Hepatic stellate cell (primary cell): ENCODE measurements around the gene PUM1.
"Not testable (repeated sequence)": the region's sequence is repeated elsewhere in the genome, so short reads cannot be mapped to it uniquely, and the experiment has no call there.

ENCODE experiments used
- DNase-seq: peaks from one replicate; pipeline ENCODE4 v3.0.0; 2011; ENCODE audit warnings: low spot score

The PUM1 gene

DNA sequence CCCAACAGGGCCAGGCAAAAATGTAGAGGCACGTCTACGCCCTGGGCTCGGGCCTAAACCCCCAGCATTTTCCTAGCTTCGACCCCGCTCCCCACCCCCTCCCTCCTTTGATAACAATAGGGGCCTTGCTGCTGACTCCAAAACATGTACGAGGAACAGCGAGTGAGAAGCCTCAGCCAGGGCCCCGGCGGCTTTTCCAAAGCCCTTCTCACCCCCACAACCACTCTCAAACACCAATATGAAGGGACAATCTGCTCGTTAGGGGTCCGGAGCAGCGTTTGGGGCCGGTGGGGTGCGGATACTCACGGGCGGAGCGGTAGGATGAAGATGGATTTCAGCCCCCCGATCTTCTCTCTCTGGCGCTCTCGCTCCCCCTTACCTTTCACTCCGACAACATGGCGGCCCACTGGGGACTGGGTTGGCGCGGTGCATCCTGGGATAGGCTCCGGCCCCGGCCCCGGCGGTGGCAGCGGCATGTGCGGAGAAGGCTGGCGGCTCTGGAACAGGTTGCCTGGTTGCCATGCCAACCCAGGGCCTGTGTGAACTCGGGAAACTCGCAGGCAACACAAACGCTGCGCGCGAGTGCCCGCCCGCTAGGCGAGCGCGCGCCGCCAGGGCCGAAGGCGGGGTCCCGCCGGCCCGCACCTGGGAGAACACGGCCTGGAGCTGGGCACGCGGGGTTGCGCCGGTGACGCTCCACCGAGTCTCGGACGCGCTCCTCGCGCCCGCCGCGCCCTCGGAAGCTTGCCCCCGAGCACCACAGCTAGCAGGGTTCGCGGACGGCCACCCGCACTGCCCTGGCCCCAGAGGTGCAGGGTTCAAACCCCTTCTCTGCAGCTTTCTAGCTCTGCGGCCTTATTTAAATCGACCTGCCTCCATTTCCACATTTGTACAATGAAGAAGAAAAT is at the start of gene PUM1:
TSS of gene PUM1 (minus strand) at position 408 of the 908 bp plus-strand sequence. CDS start 6,151 bp downstream, outside the sequence.
- DNase-seq: peak; percentile 93

- DNase-seq: no peak
Measured at GRCh38 chr1:31112266-31112935, 46.9 kb upstream of the PUM1 start.

DNA sequence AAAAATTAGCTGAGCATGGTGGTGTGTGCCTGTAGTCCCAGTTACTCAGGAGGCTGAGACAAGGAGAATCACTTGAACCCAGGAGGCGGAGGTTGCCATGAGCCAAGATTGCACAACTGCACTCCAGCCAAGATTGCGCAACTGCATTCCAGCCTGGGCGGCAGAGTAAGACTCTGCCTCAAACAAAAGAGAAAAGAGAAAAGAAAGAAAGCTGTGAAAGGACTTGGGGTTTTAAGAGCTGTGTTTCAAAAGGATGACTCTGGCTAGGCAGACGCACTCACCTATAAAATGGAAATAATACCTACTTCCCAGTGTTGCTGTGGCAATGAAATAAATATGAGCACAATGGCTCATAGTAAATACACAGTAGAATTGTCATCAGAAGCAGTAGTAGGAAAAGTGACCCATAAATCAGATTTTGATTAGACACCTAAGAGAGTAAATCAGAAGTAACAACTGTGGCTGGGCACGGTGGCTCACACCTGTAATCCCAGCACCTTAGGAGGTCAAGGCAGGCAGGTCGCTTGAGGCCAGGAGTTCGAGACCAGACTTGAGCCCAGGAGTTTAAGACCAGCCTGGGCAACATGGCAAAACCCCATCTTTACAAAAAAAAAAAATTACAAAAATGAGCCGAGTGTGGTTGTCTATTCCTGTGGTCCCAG is 45.9 kb upstream of the PUM1 start:
- no peak for DNase-seq

DNA sequence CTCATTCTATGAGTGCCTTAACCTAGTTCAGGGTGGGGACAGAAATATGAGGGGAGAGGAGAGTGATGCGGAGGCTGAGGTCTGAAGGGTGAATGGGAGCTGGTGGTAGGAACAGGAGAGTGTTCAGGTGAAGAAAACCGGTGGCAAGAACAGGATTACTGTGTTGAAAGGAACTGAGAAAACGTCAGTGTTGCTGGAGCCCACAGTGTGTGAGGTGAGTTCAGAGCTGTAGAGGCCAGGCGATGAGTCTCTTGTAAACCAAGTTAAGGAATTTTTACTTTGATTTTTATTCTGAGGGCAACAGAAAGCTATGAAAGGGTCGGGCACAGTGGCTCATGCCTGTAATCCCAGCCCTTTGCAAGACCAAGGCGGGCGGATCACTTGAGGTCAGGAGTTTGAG is 45.3 kb upstream of the PUM1 start:
- no peak for DNase-seq

- no peak for DNase-seq
Measured at GRCh38 chr1:31108861-31109260, 43.3 kb upstream of the PUM1 start.

GRCh38 chr1:31105646-31106045 is 40.1 kb upstream of the PUM1 start:
- DNase-seq: no peak

GRCh38 chr1:31102501-31102950 is 37.0 kb upstream of the PUM1 start:
- peak; percentile 37 for DNase-seq

GRCh38 chr1:31101147-31101502 is 35.6 kb upstream of the PUM1 start:
- DNase-seq: peak; percentile 62

DNA sequence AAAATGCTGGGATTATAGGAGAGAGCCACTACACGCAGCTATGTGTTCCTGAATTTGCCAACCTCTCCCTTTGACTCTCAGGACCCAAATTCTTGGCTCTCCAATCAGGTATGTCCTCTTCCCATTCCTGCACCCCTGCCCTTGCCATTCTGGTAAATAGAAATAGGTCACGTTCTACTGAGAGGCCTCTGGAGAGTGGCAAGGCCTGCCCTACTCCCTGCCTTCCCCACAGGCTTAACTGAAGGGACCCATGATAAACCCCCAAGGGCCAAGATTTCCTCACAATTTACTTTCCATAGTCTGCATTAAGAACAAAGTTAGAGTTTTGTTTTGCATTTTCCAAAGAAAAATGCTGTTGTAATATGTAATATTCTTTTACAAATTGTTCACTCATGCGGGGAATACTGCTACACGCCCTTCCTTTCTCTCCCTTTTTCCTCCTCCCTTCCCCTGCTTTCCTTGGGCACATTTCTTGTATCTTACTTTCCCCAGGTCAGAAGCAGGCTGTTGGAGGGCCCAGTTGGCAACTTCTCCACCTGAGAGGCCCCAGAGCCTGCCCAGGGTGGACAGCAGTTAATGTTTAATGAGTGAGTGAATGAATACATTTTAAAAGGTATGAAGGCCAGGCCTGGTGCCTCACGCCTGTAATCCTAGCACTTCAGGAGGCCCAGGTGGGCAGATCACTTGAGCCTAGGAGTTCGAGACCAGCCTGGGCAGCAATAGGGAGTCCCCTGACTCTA is 33.9 kb upstream of the PUM1 start:
- DNase-seq: no peak

- DNase-seq: no peak
Measured at GRCh38 chr1:31095985-31096384, 30.5 kb upstream of the PUM1 start.

GRCh38 chr1:31095298-31095981 is 29.9 kb upstream of the PUM1 start:
- peak; percentile 50 for DNase-seq

DNA sequence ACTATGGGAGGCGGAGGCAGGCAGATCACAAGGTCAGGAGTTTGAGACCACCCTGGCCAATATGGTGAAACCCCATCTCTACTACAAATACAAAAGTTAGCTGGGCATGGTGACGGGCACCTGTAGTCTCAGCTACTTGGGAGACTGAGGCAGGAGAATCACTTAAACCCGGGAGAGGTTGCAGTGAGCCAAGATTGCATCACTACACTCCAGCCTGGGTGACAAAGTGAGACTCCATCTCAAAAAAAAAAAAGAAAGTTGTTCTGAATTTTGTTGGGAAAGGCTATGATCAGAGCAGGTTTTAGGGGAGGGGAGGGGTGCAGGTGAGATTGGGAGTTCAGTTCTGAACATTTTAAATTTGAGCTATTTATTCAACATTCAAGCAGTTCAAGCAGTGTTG is 22.6 kb upstream of the PUM1 start:
- not testable (repeated sequence) for DNase-seq

- no peak for DNase-seq
Measured at GRCh38 chr1:31084782-31085569, 19.5 kb upstream of the PUM1 start.

- DNase-seq: no peak
Measured at GRCh38 chr1:31082385-31082784, 16.9 kb upstream of the PUM1 start.

DNA sequence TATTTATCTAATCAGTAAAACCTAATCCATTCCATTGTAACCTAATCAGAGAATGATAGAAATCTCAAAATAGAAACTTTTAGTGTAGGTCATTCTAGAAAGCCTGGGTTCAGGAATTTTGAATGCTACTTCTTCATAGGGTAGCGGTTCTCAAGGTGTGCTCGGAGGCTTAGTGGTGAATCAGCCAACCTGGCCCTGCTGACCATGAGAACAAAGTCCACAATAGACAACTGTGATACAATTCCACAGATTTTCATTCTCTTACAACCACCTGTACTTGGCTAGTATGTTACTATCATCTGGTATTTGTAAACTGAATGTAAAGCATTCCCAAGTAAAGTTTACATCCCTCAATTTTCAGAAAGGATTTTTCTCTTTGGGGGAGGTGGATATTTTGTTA is 7.5 kb upstream of the PUM1 start:
- no peak for DNase-seq

- no peak for DNase-seq
Measured at GRCh38 chr1:31072304-31072746, 6.8 kb upstream of the PUM1 start.

DNA sequence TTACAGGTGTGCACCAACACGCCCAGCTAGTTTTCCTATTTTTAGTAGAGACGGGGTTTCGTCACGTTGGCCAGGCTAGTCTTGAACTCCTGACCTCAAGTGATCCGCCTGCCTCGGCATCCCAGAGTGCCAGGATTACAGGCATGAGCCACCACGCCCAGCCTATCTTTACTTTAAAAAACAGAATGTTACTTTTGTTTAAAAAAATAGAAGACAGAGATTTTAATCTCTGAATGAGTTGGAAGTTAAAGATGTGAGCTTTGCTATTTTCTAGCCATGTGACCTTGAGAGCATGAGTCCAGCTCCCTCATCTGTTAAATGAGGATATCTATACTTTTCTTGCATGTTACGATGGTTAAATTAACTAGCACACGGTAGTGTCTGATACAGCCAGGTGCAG is 3.9 kb upstream of the PUM1 start:
- DNase-seq: no peak

DNA sequence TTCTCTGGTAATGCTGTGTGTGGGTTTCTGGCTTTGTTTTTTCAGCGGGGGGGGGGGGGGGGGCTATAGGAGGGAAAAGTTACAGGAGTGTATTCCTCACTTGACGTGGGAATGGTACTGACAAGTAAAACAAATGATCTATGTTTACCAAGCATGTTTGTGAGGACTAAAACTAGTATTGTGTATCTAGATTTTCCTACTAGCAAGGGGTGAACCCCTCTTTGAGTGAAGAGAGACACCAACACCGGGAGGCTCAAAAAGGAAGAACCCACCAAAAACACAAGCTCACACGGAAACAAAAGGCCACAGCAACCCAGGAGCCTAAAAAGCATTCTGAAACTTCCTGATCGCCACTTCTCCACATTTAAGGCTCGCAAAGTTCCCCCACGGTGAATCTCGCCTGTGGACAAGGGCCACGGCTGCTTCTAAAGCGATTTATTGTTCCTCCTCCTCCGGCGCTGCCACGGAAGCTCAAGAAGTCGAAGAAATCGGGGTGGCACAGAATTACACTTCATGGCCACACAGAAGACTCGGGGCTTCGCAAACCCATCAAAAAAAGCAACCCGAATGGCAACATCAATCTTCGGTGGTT is 703 bp downstream of the PUM1 start:
- DNase-seq: peak; percentile 45

GRCh38 chr1:31064111-31064717 is 1.3 kb downstream of the PUM1 start:
- no peak for DNase-seq

GRCh38 chr1:31063631-31064030 is 1.9 kb downstream of the PUM1 start:
- DNase-seq: no peak
